IPS-20b (cell line): ENCODE measurements around the gene ODAM.
"Not testable (repeated sequence)": the region's sequence is repeated elsewhere in the genome, so short reads cannot be mapped to it uniquely, and the experiment has no call there.

Source experiments
- H3K27ac ChIP-seq: one replicate; pipeline ENCODE4 v1.5.1; 2013; ENCODE audit warnings: low read length
- H3K27me3 ChIP-seq: 2 replicates; pipeline ENCODE4 v1.6.1; 2013; ENCODE audit warnings: mild to moderate bottlenecking, low read length, inconsistent platforms; ENCODE audit not compliant: insufficient read depth
- H3K36me3 ChIP-seq: 2 replicates; pipeline ENCODE4 v1.6.1; 2013; ENCODE audit warnings: low read depth, mild to moderate bottlenecking, inconsistent platforms, low read length, moderate library complexity; ENCODE audit not compliant: insufficient read depth
- H3K4me1 ChIP-seq: 2 replicates; pipeline ENCODE4 v1.6.1; 2013; ENCODE audit warnings: mild to moderate bottlenecking, control low read depth, inconsistent platforms, low read length, moderate library complexity; ENCODE audit not compliant: insufficient read depth
- H3K4me3 ChIP-seq: 2 replicates; pipeline ENCODE4 v1.5.1; 2013; ENCODE audit warnings: mild to moderate bottlenecking, low read length, inconsistent platforms
- H3K9ac ChIP-seq: 2 replicates; pipeline ENCODE4 v1.6.1; 2013; ENCODE audit warnings: low read depth, mild to moderate bottlenecking, inconsistent platforms, low read length, moderate library complexity
- H3K9me3 ChIP-seq: 2 replicates; pipeline ENCODE4 v1.6.1; 2013; ENCODE audit warnings: mild to moderate bottlenecking, low read depth, low read length, inconsistent platforms; ENCODE audit not compliant: insufficient read depth

The ODAM gene

DNA sequence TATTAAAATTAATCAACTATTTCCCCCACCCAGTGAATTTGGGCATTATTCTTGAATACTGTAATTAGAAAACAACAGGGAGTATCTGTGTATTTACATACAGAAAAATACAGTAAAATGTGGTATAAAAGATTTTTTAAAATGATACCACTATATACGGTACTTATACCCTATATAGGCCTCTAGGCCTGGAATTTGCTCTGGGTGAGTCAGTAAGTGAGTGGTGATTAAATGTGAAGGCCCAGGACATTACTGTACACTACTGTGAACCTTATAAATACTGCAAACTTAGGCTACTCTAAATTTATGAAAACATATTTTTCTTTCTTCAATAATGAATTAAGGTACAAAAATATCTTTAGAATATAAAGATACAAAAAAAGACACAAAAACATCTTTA is 40.6 kb downstream of the ODAM start:
- no peaks in the 10 kb centered on the region for H3K36me3 ChIP-seq
- no peak overlapping the region for H3K9ac ChIP-seq
- no peaks in the 10 kb centered on the region for H3K9me3 ChIP-seq
- no peaks in the 10 kb centered on the region for H3K27me3 ChIP-seq
- H3K27ac ChIP-seq, result no peak overlapping the region
- no peaks in the 10 kb centered on the region for H3K4me1 ChIP-seq
- no peak overlapping the region for H3K4me3 ChIP-seq

DNA sequence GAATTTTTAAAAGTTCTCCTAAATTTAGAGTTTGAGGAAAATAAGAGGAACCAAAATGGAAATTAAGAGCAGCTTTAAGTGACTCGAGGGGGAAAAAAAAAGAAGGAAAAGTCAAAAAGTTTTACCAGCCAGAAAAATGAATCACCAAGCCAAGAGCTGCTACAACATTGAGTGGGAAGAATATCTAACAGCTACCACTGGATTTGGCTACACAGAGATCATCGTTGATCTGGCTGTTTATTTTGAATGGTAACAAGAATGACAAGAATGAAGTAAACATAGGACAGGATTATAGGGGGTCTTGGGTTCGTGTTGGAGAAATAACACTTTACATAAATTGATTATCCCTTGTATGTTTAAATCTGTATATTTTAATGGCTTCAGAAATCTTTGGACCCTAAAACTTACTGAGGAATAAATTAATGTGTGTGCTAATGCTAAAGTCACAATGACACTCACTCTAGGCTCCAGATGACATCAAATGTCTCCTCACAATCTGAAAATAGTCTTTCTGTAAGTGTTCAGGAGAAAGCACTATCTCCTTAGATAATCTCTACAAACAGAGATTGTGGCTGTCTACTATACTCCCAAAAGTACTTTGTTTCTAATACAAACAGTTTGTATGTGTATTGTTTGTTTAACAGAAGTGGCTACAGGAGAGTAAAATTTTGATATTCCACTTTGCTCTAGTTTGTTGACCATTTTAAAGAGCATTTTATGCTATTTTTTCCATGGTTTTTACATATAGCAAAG is 43.8 kb downstream of the ODAM start:
- no peaks in the 10 kb centered on the region for H3K4me1 ChIP-seq
- no peaks in the 10 kb centered on the region for H3K36me3 ChIP-seq
- H3K27ac ChIP-seq, result no peak overlapping the region
- no peaks in the 10 kb centered on the region for H3K9me3 ChIP-seq
- H3K9ac ChIP-seq, result no peak overlapping the region
- no peaks in the 10 kb centered on the region for H3K27me3 ChIP-seq
- H3K4me3 ChIP-seq, result no peak overlapping the region

DNA sequence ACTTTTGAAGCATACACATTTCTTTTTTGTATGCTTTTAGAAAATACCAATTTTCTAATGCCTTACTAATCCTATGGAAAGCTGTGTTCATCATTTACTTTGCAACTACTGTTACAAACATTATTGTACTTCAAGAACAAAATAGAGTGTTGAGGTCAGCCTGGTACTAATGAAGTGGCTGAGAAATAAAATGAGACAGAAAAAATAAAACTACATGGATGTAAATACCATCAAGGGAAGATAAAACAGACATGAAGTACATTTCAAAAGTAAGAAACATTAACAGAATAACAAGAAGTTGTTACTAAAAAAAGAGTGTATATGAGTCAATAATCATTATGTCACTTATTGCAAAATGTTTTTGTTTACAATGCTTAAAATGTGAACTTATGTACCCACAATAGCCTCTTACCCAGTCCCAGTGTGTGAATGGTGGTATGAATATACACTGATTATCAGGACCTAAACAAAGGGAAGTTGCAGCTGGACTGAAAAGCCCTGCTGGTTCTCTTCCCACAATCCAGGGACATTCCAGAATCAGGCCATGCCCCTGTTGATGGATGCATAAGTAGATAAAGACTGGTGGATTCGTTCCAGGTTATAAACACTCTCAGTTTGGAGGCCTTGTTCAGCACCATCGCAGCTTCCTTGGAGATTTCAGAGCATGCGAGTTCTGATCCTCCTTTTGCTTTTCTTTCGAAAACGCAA is 44.5 kb downstream of the ODAM start:
- no peaks in the 10 kb centered on the region for H3K4me1 ChIP-seq
- no peak overlapping the region for H3K27ac ChIP-seq
- no peaks in the 10 kb centered on the region for H3K27me3 ChIP-seq
- no peaks in the 10 kb centered on the region for H3K9me3 ChIP-seq
- H3K36me3 ChIP-seq, result no peaks in the 10 kb centered on the region
- no peak overlapping the region for H3K4me3 ChIP-seq
- H3K9ac ChIP-seq, result no peak overlapping the region

DNA sequence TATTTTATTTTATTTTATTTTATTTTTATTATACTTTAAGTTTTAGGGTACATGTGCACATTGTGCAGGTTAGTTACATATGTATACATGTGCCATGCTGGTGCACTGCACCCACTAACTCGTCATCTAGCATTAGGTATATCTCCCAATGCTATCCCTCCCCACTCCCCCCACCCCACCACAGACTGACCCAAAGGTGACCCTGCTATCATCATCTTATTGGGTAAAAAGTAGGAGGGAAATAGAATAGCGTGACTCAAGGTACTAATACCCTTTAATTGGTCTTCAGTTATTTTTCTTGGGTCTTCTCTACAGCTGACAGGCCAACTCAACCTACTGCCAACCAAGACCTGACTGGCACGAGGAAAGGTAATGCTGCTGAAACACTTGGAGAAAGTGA is 46.8 kb downstream of the ODAM start, which contains the start of gene CSN3:
CSN3 (plus strand) TSS at position 301 of the 400 bp plus-strand sequence. CDS start 2,223 bp downstream, outside the sequence.
- not testable (repeated sequence) for H3K9ac ChIP-seq, H3K4me1 ChIP-seq, H3K27ac ChIP-seq, H3K9me3 ChIP-seq, H3K36me3 ChIP-seq, H3K4me3 ChIP-seq, H3K27me3 ChIP-seq

DNA sequence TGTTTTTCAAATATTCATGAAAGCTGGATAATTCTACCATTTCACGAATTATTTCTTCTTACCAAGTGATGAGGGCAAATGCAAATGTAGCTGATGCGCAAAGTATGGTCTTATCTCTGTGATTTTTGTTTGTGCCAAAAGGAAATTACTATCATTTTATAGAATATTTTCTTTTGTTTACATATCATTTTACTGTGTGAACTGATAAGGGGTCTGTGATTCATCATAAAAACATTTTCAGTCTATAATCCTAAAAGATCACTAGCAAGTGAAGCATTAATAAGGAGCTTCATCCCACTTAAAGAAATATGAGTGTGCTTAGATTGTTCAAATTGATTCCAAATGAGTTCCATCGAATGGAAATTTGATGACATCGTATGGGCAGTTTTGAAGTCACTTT is 47.6 kb downstream of the ODAM start:
- Histone ChIP-seq H3K27me3 (no peaks in the 10 kb centered on the region), H3K9ac (no peak overlapping the region), H3K9me3 (no peaks in the 10 kb centered on the region), H3K36me3 (no peaks in the 10 kb centered on the region), H3K4me1 (no peaks in the 10 kb centered on the region), H3K27ac (no peak overlapping the region), H3K4me3 (no peak overlapping the region)

DNA sequence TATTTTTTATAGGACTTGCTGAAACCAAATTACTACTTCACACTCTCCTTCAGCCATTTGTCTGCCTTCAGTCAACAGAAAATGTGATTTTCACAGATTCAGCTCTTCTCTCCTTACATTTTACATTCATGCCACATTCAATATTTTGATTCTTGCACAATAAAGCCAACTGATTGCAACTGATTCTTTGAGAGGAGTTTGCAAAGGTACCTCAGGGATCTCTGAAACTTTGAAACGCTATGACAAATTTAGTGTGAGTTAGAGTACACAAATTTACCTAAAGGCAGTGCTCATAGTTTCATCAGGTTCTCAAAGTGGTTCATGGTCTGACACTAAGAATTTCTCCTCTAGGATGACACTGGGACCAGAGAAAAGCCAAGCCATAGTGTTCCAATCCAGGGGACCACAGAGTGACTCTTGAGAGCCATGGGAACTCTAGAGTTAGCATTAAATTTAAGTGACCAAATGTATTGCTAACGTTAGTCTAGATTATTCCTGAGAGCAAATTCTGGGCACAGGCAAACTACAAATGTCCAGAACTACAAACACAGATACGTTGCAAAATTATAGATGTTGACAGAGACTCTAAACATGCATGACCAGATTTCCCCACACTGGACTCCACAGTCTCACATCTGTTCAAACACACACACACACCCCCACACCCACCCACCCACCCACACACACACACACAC is 55.9 kb downstream of the ODAM start:
- Histone ChIP-seq H3K27me3 (no peaks in the 10 kb centered on the region), H3K9me3 (no peaks in the 10 kb centered on the region), H3K9ac (no peak overlapping the region), H3K4me1 (no peaks in the 10 kb centered on the region), H3K27ac (no peak overlapping the region), H3K36me3 (no peaks in the 10 kb centered on the region), H3K4me3 (no peak overlapping the region)

DNA sequence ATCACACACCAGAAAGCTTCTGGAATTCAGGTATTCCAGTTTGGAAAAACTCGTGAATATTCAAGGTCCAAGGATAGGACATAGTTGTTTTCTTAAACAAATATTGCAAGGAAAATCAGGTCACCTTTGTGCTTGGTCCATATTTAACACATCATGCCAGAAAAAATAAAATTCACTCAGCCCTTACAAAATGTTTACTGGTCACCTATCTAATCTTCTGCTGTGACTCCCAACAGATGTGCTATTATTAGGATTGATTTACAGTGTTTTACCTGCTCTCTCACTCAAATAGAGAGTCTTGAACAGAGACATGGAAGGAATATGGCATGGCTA is 56.4 kb downstream of the ODAM start:
- H3K4me1 ChIP-seq, result no peaks in the 10 kb centered on the region
- H3K4me3 ChIP-seq, result no peak overlapping the region

More for the DNA sequence above, 56.4 kb downstream of the ODAM start:
- Histone ChIP-seq H3K27me3 (no peaks in the 10 kb centered on the region), H3K36me3 (no peaks in the 10 kb centered on the region), H3K27ac (no peak overlapping the region), H3K9ac (no peak overlapping the region), H3K9me3 (no peaks in the 10 kb centered on the region)
